Esophagus muscularis mucosa (tissue), 4 donors: ENCODE results near the gene KLHDC7A. TPM values are rescaled to one million over a fixed set of nuclear protein-coding genes. Genes with fewer than 3 reads are reported as not detected.
A peak's percentile ranks its signal among the peaks of the same experiment; 100 is the strongest.

Source experiments
- DNase-seq: peaks from one replicate; pipeline ENCODE4 v3.0.0-alpha.2; 2017; ENCODE audit errors: extremely low spot score
- H3K27ac ChIP-seq, 4 donors: fragments of 200-600 bp; sonication (generic); replicated peaks in 1 of 4; 1 replicate in 3 of 4; 2 replicates in 1 of 4; pipeline ENCODE4 v1.5.1; 2016 to 2019; ENCODE audit warnings: mild to moderate bottlenecking in 1 of 4
- H3K27me3 ChIP-seq, 4 donors: fragments of 200-600 bp; sonication (generic); one replicate each; pipeline versions ENCODE4 v1.5.1 to v1.6.0; 2016 to 2019
- H3K36me3 ChIP-seq, 4 donors: fragments of 200-600 bp; sonication (generic); one replicate each; pipeline ENCODE4 v1.5.1; 2016 to 2019
- H3K4me1 ChIP-seq, 4 donors: fragments of 200-600 bp; sonication (generic); one replicate each; pipeline ENCODE4 v1.5.1; 2016 to 2019
- H3K4me3 ChIP-seq, 4 donors: fragments of 200-600 bp; sonication (generic); 1 replicate in 2 of 4; 2 replicates in 2 of 4; pipeline ENCODE4 v1.5.1; 2016 to 2019; ENCODE audit warnings: mild to moderate bottlenecking in 4 of 4, moderate library complexity in 1 of 4
- H3K9me3 ChIP-seq, 4 donors: fragments of 200-600 bp; sonication (generic); 1 replicate in 3 of 4; 2 replicates in 1 of 4; pipeline ENCODE4 v1.5.1; 2016 to 2019
- CTCF ChIP-seq, 3 experiments: fragments of 200-600 bp in 2 of 3; fragments of 450-650 bp in 1 of 3; sonication (generic) in 2 of 3; IDR thresholded peaks; one replicate each; pipeline ENCODE4 v1.5.1; 2017 to 2019; ENCODE audit warnings: antibody characterized with exemption in 3 of 3, mild to moderate bottlenecking in 2 of 3, moderate library complexity in 1 of 3
- EP300 ChIP-seq: sonication (generic); formaldehyde crosslinking; IDR thresholded peaks from one replicate; pipeline ENCODE4 v1.6.1; 2017; ENCODE audit warnings: antibody characterized with exemption
- POLR2A ChIP-seq: fragments of 450-650 bp; IDR thresholded peaks from one replicate; pipeline ENCODE4 v1.6.1; 2017; ENCODE audit warnings: antibody characterized with exemption, moderate library complexity, mild to moderate bottlenecking, low read depth
- POLR2AphosphoS5 ChIP-seq, 2 donors: sonication (generic); formaldehyde crosslinking; IDR thresholded peaks; one replicate each; pipeline ENCODE4 v1.6.1; 2017; ENCODE audit warnings: antibody characterized with exemption in 2 of 2
- WGBS: methylation state at CpG from one replicate; pipeline ENCODE4 v1.1.5; 2018; 5-methylcytosine and 5-hydroxymethylcytosine counted together
- intact Hi-C: fragments of 100-400 bp; cut with DNase I; formaldehyde crosslinking; loops from one replicate; pipeline ENCODE4 v1.15.1; 2023
- total RNA-seq, 4 donors: library from RNA; depleted of rRNA; stranded (reverse); fragments of >200 nt; gene quantifications; one replicate each; pipeline versions ENCODE4 v1.1.0 to v1.2.1, GENCODE V29; 2016

The KLHDC7A gene
- total RNA-seq, 4 donors from 2014 or later, result not detected

DNA sequence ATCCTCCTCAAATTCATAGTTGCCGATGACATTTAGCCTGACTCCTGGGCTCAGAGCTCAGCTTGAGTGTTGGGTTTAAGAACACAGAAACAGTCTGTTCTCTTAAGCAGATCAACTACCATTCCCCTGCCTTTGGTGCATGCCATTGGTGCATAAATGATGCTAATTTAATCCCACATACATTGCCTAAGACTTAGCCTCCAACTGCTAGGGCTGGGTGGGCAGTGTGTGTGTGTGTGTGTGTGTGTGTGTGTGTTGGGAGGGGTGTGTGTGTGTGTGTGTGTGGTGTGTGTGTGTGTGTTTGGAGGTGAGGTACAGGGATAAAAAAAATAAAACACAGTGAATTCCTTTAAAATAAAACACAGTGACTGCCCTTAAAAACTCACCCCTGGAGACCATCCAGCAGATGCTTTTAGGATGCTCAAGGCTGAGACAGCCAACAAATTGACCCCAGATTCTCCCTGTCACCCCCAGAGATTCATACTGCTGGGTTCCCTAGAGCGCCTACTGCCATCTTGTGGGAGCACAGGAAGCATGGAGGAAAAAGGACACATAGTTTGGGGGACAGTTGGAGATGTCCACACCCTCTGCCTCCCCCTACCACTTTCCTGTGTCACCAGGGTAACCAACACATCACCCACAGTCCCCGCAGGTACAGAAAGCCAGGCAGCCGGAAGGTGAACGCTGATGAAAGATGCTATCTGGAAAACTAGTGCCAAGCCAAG, 30.6 kb downstream of the KLHDC7A start:
- peak; percentile 17 for DNase-seq
- TF ChIP-seq POLR2A (no peak), EP300 (no peak), POLR2AphosphoS5 (IDR thresholded peaks at IDR 0.05) (no peak), CTCF (IDR thresholded peaks at IDR 0.05) (no peak)
- whole genome bisulfite sequencing, result 68% methylated on average over 5 of the region's 5 CpGs
- intact Hi-C loops, result no loop called here
- no peak overlapping the region for H3K27ac ChIP-seq
- peaks cover 0 to 22% (median 0%) of the 10 kb centered on the region in 4 donors for H3K27me3 ChIP-seq
- H3K36me3 ChIP-seq, result no peaks in the 10 kb centered on the region
- H3K4me3 ChIP-seq, result no peak overlapping the region
- H3K4me1 ChIP-seq, result no peaks in the 10 kb centered on the region
- H3K9me3 ChIP-seq, result peaks cover 0 to 30% (median 22%) of the 10 kb centered on the region in 4 donors

GRCh38 chr1:18511874-18512150, 31.1 kb downstream of the KLHDC7A start:
- 69% methylated on average over 5 of the region's 5 CpGs for WGBS
- Histone ChIP-seq H3K27ac (no peak overlapping the region), H3K4me3 (no peak overlapping the region), H3K4me1 (no peaks in the 10 kb centered on the region), H3K27me3 (peaks cover 0 to 22% (median 0%) of the 10 kb centered on the region in 4 donors), H3K36me3 (no peaks in the 10 kb centered on the region), H3K9me3 (peaks cover 0 to 35% (median 27%) of the 10 kb centered on the region in 4 donors)
- TF ChIP-seq POLR2A, result no peak
- no peak for TF ChIP-seq POLR2AphosphoS5 (IDR thresholded peaks at IDR 0.05)
- no peak for TF ChIP-seq CTCF (IDR thresholded peaks at IDR 0.05)
- DNase-seq, result peak; percentile 75
- intact Hi-C loops, result no loop called here

DNA sequence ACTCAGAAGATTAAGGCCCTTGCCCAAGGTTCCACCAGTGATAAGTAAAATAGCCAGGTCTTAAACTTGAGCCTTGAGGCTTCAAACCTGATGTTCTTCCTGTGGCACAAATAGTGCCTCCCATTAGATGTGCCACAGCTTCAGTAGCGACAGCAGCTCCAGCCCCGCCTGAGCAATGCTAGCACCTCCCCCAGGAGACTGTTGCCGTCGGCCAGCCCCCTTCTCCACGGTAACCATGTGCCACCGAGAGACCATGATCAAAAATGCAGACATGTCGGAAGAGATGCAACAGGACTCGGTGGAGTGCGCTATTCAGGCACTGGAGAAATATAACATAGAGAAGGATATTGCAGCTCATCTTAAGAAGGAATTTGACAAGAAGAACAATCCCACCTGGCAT, 32.2 kb downstream of the KLHDC7A start:
- intact Hi-C loops, result no loop called here
- H3K9me3 ChIP-seq, result peaks cover 0 to 34% (median 24%) of the 10 kb centered on the region in 4 donors
- H3K27me3 ChIP-seq, result peaks cover 0 to 24% (median 0%) of the 10 kb centered on the region in 4 donors
- no peak overlapping the region for H3K27ac ChIP-seq
- 61% methylated on average over 9 of the region's 9 CpGs for WGBS
- no peaks in the 10 kb centered on the region for H3K4me1 ChIP-seq
- no peak overlapping the region for H3K4me3 ChIP-seq
- peak; percentile 17 for DNase-seq
- H3K36me3 ChIP-seq, result no peaks in the 10 kb centered on the region
- TF ChIP-seq EP300 (no peak), CTCF (IDR thresholded peaks at IDR 0.05) (no peak), POLR2AphosphoS5 (IDR thresholded peaks at IDR 0.05) (no peak), POLR2A (no peak)

- intact Hi-C loops, result no loop called here
- DNase-seq, result peak; percentile 78
- Histone ChIP-seq H3K36me3 (no peaks in the 10 kb centered on the region), H3K4me1 (no peaks in the 10 kb centered on the region), H3K9me3 (peaks cover 0 to 27% (median 20%) of the 10 kb centered on the region in 4 donors), H3K27ac (no peak overlapping the region), H3K27me3 (peaks cover 0 to 25% (median 0%) of the 10 kb centered on the region in 4 donors), H3K4me3 (no peak overlapping the region)
- WGBS, result 64% methylated on average over 1 of the region's 1 CpG
- no peak for TF ChIP-seq CTCF (IDR thresholded peaks at IDR 0.05)
- no peak for TF ChIP-seq EP300
- no peak for TF ChIP-seq POLR2A
- TF ChIP-seq POLR2AphosphoS5 (IDR thresholded peaks at IDR 0.05), result no peak
These were observed 33.3 kb downstream of the KLHDC7A start for GRCh38 chr1:18513995-18514394.
